WI38 (cell line): Measurements from ENCODE around the gene ZMYND12.
A peak's percentile ranks its signal among the peaks of the same experiment; 100 is the strongest.
"Not testable (repeated sequence)": the region's sequence is repeated elsewhere in the genome, so short reads cannot be mapped to it uniquely, and the experiment has no call there.

Experiments
- H3K4me3 ChIP-seq: 2 replicates; pipeline ENCODE4 v1.5.1; 2011; ENCODE audit warnings: low read depth, mild to moderate bottlenecking, control low read depth, low read length
- TF ChIP-seq, protein P1 (sequence below): IDR thresholded peaks from 2 replicates; pipeline ENCODE4 v1.5.1; 2012; ENCODE audit warnings: low read depth, mild to moderate bottlenecking, control low read depth, low read length

Gene ZMYND12, protein sequence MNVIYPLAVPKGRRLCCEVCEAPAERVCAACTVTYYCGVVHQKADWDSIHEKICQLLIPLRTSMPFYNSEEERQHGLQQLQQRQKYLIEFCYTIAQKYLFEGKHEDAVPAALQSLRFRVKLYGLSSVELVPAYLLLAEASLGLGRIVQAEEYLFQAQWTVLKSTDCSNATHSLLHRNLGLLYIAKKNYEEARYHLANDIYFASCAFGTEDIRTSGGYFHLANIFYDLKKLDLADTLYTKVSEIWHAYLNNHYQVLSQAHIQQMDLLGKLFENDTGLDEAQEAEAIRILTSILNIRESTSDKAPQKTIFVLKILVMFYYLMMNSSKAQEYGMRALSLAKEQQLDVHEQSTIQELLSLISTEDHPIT

DNA sequence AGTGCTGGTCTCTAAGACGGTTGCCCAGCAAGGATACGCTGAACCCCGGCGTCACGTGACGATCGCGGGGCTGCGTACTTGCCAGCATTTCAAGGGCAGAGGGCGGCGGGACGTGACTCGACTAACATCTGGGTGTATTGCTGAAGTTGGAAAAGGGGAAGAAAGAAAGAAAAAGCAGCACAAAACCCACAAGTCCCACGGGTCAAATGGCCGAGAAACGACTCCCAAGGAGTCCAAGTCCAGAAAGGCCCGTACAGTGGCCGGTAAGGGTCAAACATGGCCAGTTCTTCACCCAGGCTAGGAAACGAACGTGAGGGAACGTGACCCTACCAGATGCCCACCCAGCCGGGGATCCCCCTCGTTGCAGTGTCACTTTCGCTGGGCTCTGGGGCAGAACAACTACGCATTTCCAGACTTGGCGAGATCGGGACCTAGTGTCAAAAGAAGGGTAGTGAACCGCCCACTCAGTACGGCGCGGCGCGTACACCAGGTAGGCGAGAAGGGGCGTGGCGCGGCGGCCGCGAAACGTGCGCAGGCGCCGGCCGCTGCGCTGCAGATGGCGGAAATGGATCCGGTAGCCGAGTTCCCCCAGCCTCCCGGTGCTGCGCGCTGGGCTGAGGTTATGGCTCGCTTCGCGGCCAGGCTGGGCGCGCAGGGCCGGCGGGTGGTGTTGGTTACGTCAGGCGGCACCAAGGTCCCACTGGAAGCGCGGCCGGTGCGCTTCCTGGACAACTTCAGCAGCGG is at the start of gene ZMYND12, which contains the start of gene PPCS:
Gene ZMYND12, minus strand, starts transcription at position 13 of the 744 bp plus-strand sequence. CDS start 25 bp downstream, outside the sequence.
Gene PPCS, plus strand, starts transcription at position 534 of the 744 bp plus-strand sequence. Its CDS starts 23 bp downstream, at position 557.
- peak within 1 kb of the TSS; percentile 56 for H3K4me3 ChIP-seq
- TF ChIP-seq, protein P1, sequence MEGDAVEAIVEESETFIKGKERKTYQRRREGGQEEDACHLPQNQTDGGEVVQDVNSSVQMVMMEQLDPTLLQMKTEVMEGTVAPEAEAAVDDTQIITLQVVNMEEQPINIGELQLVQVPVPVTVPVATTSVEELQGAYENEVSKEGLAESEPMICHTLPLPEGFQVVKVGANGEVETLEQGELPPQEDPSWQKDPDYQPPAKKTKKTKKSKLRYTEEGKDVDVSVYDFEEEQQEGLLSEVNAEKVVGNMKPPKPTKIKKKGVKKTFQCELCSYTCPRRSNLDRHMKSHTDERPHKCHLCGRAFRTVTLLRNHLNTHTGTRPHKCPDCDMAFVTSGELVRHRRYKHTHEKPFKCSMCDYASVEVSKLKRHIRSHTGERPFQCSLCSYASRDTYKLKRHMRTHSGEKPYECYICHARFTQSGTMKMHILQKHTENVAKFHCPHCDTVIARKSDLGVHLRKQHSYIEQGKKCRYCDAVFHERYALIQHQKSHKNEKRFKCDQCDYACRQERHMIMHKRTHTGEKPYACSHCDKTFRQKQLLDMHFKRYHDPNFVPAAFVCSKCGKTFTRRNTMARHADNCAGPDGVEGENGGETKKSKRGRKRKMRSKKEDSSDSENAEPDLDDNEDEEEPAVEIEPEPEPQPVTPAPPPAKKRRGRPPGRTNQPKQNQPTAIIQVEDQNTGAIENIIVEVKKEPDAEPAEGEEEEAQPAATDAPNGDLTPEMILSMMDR, result no peak

DNA sequence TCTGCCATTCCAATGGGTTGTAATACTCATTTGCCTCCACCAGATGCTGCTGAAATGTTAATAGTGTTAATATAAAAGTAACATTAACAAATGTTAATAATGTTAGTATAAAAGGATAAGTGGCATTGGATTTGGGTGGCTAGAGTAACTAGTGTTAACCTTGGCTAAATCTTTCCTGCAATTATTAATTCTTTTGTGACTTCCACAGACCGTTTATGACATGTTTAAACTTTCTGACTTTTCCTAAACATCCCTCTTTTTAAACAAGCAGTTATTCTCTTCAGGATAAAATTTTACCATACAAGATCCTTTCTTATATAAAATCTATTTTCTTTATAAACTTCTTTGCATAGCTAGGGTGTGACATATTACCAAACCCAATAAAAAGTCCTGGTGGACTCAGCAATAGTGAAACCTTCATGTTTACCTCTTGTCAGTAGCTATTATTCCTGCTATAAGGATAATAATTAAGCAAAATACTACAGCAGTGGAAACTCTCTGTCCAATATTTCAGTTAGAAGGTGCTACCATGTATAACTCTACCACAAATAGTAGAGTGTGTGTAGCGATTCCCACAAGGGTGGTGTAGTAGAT is 48.8 kb upstream of the ZMYND12 start:
- no peak overlapping the region for H3K4me3 ChIP-seq
- TF ChIP-seq, protein P1, result no peak

DNA sequence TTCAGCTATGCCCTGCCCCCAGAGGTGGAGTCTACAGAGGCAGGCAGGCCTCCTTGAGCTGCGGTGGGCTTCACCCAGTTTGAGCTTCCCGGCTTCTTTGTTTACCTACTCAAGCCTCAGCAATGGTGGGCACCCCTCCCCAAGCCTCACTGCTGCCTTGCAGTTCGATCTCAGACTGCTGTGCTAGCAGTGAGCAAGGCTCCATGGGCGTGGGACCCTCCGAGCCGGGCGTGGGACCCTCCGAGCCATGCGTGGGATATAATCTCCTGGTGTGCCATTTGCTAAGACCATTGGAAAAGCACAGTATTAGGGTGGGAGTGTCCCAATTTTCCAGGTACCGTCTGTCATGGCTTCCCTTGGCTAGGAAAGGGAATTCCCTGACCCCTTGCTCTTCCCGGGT is 46.2 kb upstream of the ZMYND12 start:
- not testable (repeated sequence) for H3K4me3 ChIP-seq

DNA sequence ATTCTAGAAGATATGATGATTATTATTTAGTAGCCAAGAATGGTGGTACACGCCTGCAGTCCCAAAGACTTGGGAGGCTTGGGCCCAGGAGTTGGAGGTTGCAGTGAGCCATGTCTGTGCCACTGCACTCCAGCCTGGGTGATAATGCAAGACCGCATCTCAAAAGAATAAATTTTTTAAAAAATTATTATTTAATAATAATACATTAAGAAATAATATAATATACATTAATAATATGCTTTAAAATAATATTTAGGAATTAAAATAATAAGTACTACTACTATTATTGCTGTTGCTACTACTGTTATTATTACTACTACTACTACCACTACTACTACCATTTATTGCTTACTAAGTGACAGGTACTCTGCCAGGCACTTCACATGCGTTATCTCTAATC is 34.4 kb upstream of the ZMYND12 start:
- no peak overlapping the region for H3K4me3 ChIP-seq
- TF ChIP-seq, protein P1, result no peak

DNA sequence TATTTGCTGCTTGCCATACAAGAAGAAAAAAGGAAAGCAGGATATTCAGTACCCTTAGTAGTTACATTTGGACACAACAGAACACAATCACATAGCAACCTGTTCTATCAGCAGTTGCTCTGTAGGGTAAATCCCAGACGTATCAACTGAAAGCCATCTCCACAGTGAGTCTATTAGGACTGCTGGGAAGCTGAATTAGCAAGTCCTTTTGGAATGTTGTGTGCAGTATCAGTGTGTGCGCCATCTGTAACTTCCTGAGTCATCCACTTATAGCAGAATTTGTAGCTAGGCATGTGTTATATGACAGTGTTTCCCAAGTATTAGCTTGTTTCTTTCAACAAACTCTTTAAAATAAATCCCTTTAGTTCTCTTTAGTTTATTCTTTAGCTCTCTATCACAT is 28.6 kb upstream of the ZMYND12 start:
- TF ChIP-seq, protein P1, result no peak
- H3K4me3 ChIP-seq, result no peak overlapping the region

DNA sequence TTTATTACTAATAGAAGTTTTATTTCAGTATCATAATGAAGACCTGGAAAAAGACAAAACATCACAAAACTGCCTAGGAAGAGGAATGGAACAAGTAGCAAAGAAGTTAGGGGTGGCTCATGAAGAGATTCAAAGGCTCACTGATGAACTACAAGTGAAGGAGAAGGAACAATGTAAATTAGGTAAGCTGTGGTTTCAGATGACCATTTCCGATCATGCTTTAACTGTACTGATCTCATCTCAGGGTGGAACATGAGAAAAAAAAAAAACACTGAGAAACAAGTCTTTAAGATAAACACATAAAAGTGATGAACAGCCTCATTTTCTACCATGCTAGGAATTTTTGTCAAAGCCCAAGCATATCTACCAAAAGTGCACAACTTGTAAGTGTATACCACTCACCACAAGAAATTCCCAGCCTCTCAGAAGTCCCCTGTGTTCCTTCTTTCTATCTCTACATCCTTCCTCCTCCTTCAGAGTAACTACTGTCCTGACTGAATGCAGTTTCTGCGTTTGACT is 26.9 kb upstream of the ZMYND12 start:
- H3K4me3 ChIP-seq, result no peak overlapping the region
- TF ChIP-seq, protein P1, result no peak

DNA sequence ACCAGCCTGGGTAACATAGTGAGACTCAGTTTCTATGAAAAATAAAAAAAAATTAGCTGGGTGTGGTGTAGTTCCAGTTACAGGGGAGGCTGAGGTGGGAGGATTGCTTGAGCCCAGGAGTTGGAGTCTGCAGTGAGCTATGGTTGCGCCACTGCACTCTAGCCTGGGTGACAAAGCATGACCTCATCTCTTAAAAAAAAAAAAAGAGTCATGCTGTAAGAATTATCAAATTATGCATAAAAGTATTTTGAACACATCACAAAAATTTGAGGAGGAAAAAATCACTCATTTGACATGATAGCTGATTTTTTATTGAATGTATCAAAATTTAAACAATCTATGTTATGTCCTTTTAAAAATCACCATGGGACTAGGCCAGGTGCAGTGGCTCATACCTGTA is 25.1 kb upstream of the ZMYND12 start:
- H3K4me3 ChIP-seq, result no peak overlapping the region
- TF ChIP-seq, protein P1, result no peak
